Subcutaneous adipose tissue (tissue), 4 donors: ENCODE data around the gene ALPI. TPM values are rescaled to one million over a fixed set of nuclear protein-coding genes. Genes with fewer than 3 reads are reported as not detected.

ENCODE experiments used
- total RNA-seq, 4 donors: library from RNA; depleted of rRNA; stranded (reverse); fragments of >200 nt; gene quantifications; one replicate each; pipeline ENCODE4 v1.1.0, GENCODE V29; 2016
- TF ChIP-seq, protein P1 (sequence below): fragments of 450-650 bp; IDR thresholded peaks from one replicate; pipeline ENCODE4 v1.5.1; 2016; ENCODE audit warnings: low read depth, mild to moderate bottlenecking, control low read depth, antibody characterized with exemption, moderate library complexity

ALPI gene
- total RNA-seq, 4 donors from 2014 or later = not detected

DNA sequence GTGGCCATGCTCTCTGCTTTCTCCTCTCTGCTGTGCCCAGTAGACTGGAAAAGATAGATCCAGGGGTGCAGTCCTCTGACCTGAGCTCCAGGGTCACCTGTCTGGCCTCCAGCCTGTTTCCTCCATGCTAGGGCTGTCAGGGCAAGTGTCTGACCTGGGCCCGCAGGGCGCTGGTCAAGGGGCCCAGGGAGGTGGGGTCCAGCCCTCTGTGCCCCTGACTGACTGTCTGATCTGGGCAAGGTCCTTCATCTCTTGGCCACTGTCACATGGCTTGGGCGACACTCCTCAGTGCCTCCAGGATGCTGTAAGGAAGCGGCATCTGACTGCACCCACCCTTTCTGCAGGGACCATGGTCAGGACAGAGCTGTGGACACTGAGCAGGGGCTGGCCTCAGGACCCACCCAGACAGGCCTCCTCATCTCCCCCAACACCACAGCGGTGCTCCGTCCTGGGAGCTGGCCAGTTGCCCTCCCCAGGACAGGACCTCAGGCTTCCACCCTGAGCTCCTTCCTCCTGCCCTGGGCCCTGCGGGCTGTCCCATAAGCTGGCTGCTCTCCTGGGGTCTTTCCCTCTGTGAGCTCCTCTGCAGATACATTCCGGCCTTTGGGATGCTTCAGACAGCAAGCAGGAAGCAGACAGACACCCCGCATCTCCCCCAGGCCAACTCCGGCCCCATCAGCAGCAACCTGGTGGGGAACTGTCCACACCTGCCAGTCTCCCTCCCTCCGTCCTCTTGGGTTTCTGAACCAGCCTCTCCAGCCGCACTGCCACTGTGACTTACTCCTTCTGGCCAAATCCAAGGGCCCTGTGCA lies 21.2 kb upstream of the ALPI start:
- TF ChIP-seq, protein P1, sequence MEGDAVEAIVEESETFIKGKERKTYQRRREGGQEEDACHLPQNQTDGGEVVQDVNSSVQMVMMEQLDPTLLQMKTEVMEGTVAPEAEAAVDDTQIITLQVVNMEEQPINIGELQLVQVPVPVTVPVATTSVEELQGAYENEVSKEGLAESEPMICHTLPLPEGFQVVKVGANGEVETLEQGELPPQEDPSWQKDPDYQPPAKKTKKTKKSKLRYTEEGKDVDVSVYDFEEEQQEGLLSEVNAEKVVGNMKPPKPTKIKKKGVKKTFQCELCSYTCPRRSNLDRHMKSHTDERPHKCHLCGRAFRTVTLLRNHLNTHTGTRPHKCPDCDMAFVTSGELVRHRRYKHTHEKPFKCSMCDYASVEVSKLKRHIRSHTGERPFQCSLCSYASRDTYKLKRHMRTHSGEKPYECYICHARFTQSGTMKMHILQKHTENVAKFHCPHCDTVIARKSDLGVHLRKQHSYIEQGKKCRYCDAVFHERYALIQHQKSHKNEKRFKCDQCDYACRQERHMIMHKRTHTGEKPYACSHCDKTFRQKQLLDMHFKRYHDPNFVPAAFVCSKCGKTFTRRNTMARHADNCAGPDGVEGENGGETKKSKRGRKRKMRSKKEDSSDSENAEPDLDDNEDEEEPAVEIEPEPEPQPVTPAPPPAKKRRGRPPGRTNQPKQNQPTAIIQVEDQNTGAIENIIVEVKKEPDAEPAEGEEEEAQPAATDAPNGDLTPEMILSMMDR = no peak

DNA sequence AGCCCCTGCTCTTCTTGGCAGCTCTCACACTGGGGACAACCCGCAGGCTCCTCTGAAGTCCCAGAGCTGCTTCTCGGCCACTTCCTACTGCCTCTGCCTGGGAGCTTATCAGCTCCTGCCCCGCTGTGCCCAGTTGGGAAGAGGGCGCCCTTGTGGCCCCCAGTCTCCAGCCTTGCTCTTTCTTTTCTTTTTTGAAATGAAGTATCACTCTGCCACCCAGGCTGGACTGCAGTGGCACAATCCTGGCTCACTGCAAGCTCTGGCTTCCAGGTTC lies 20.6 kb upstream of the ALPI start:
- TF ChIP-seq, protein P1 = no peak

DNA sequence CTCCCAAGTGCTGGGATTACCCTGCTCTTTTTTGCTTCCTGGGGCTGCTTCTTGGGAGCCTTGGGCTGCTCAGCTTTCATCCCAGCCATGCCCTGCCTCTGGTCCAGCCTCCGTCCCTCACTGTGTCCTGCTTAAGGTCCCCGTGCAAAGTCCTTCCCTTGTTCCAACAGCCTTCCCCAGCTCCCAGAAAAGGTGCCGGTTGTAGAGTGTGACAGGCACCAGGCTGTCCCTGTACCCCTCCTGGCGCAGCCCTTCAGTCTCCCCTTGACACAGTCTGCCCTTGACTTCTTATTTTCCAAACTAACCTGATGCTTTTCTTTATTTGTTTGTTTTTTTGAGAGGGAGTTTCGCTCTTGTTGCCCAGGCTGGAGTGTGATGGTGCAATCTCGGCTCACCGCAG lies 20.1 kb upstream of the ALPI start:
- TF ChIP-seq, protein P1 = no peak

DNA sequence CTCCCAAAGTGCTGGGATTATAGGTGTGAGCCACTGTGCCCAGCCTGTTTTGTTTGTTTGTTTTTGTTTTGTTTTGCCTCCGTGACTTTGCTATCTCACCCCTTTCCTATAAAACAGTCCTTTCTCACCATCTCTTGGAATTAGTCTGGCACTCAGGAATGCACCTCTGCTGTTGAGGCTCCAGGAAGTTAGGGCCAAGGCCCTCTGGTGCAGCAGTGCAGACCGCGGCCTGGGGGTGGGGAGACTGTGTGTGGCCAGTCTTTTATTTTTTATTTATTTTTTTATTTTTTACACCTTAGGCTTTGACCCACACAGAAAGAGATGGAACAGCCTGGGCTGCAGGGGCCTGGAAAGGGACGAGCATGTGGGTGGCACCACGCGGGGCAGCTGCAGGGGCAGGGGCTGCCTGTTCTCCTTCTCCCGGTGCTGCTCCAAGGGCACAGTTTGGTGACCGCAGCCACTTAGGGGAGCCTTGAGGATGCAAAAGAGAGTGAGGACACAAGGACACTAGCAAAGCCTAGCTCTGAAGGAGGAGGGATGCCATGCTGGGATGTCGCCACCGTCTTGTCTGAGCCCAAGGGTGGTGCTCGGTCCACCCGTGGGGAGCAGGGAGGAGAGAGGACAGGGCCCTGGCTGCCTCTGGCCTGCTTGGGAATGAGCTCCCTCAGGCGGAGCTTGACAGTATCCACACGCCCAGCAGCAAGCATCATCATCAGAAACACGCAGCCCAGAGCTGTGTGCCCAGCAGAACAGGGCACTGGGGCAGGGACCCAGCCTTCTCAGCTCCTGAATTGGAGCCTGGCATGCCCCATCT lies 19.4 kb upstream of the ALPI start:
- TF ChIP-seq, protein P1 = no peak

DNA sequence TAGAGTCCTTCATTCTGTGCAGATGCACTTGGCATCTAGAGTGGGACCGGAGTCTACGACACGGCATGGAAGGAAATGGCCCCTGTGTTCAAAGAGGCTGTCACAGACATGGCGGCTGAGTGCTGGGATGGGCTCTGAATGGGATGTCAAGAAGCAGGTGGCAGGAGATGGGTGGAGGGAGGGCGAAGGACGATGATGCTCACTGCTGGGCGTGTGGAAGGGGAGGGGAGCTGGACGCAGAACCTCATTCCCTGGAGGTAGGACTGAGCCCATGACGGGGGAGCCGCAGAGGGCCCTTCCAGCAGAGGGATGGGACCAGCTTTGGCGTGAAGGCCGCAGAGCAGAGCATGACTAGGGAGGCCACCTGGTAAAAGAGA lies 18.8 kb upstream of the ALPI start:
- TF ChIP-seq, protein P1 = no peak

DNA sequence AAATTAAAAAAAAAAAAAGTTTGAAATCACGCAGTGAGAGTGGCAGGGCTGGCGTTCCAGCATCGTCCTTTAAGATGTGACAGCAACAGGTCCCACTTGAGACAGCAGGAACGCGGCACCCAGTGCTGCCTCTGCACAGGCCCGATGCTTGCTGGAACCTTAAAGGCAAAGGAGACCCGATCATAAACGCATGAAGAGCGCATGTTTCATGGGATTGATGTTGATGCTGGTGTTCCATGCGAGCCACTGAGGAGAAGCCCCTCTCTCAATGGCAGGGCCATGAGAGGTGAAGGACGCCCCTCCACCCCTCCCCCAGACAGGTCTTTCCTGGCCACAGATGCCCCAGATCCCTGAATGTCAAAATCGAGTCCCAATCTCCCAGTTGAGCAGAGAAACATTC lies 17.9 kb upstream of the ALPI start:
- TF ChIP-seq, protein P1 = no peak

DNA sequence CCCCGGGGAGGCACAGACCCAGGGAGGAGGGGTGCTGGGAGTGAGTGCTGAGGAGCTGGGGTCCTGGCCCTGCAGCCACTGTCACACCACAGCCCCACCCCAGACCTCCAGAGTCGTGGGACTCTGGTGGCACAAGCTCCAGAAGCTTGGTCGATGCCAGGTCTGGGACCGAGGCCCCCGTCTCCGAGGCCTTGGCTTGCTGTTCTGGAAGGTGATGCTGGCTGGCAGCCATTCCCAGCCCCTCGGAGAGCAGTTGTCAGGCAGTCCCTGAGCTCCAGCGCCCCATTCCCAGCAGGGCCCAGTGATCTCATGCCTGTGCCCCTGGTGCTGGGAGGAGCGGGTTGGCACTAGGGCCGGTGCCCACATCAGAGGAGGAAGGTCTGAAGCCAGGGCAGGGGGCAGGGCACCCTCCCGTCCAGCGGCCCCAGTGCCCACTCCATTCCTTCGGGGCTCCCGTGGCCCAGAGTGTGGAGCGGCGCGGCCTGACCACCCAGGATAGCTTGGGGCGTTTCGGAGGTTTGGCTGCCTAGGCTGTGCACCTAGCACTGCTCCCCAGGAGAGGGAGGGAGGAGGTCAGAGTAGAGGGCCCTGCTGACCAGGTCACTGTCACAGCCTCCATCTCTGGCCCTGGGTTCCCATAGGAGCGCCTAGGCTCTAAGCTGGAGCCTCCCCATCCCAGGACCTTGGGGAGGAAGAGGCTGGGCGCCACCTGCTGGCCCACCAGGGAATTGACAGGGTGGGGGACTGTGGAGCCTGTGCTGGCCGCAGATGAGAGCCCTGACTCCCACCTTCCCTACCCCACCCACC lies 16.8 kb upstream of the ALPI start:
- TF ChIP-seq, protein P1 = no peak
